GM11168 (cell line): ENCODE measurements around the gene NOP9.

Experiments
- in situ Hi-C: fragments of 300-500 bp; cut with MboI; formaldehyde crosslinking; loops from one replicate; pipeline ENCODE4 v1.12.0; 2022; ENCODE audit warnings: low sequenced_read_pairs; ENCODE audit not compliant: unreplicated experiment

Gene NOP9

DNA sequence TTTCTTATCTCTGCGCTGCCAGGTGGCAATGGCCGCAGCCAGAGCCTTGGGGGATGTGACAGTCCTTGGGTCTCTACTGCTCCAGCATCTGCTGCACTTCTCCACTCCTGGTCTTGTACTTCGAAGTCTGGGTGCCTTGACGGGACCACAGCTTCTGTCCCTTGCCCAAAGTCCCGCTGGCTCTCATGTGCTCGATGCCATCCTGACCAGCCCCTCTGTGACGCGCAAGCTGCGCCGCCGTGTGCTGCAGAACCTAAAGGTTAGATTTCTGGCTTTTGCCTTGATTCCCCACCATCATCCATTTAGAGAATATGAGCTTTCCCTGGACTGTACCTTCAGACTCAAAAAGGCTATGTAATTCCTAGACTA lies 4.4 kb downstream of the NOP9 start:
- in situ Hi-C loops = no loop called here

DNA sequence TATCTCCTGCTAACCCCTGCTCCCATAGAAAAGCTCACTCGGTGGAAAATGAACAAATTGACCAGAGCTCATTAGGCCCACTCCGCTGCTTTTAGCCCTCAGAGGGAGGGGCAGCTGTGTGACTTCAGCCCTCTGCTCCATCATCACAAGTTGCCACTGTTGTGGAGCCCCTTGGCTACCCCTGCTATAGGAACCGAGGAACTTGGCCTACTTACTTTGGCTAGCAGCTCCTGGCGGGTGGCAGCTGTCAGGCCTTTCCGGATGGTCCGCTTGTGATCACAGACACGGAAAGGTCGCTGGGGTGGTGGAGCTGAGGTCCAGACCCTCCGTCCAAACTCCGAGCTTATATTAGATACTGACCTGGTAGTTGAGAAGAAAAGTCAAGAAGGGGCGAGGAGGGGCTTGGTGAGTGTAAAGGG lies 7.5 kb downstream of the NOP9 start:
- in situ Hi-C loops = no loop called here

DNA sequence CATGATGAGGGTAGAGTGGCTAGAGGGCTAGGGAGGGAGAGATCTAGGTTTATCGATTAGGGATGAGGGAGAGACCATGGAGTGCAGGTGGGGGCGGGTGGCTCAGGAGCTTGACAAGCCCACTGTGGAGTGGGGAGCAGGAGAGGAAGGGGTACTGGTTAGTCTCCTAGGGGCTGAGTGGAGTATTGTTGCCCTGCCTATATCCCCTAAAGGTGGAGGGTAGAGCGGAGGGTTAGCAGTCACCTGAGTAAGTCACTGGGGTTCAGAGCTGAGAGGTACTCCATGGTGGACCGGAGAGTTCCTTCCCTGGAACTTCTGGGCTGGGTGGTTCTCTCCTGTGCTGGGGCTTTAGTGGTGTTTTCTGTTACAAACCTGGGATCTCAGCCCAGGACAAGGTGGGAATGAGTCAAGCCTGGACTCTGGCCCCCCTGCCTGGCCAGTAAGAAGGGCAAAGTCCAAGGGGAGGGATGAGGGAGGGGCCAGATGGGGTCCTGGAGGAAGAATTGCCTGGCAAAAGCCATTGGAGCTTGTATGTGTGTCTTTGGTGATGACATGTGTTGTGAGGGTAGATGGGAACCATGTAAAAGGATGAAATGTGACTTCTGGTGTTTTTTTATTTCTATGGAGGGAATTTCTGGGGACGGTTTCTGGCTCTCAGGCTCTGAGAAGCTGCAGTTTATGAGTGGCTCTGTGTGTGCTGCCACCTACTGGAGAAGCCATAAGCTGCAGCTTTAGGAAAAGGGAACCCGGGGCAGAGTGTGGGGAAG lies 8.1 kb downstream of the NOP9 start, which contains the start of gene CIDEB:
CIDEB (minus strand) TSS at position 403 of the 767 bp plus-strand sequence; CDS start at position 284, 119 bp downstream.
- in situ Hi-C loops = no loop called here

DNA sequence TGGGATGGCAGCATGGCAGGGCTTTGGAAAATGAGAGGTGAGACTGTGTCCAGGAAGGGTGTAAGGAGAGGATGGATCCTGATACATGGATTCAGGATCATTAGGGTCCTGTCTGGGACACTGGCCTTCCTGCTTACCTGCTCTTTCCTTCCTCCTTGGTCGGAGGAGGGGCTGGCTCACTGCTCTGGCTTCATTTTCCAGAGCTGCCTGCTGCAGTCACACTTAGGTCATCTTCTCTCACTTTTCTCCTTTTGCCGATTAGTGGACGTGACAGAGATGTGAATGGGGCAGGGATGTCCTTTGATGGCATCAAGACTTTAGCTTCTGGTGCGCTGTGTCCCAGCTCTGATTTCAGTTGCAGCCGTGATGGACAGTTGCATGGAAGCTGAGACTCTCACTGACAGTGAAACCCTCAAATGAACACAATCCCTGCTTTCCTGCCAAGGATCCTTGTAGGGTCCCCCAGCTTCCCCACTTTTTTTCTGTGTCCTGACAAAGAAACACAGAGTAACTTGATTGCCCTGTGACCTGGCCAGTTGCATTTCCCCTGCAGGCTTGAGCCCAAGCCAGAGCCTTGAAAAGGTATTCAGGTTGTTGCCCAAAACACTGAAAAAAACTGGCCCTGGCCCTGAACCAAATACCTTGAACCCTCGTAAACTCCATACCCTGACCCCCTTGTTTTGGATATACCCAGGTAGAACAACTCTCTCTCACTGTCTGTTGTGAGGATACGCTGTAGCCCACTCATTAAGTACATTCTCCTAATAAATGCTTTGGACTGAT lies 8.9 kb downstream of the NOP9 start:
- in situ Hi-C loops = no loop called here

DNA sequence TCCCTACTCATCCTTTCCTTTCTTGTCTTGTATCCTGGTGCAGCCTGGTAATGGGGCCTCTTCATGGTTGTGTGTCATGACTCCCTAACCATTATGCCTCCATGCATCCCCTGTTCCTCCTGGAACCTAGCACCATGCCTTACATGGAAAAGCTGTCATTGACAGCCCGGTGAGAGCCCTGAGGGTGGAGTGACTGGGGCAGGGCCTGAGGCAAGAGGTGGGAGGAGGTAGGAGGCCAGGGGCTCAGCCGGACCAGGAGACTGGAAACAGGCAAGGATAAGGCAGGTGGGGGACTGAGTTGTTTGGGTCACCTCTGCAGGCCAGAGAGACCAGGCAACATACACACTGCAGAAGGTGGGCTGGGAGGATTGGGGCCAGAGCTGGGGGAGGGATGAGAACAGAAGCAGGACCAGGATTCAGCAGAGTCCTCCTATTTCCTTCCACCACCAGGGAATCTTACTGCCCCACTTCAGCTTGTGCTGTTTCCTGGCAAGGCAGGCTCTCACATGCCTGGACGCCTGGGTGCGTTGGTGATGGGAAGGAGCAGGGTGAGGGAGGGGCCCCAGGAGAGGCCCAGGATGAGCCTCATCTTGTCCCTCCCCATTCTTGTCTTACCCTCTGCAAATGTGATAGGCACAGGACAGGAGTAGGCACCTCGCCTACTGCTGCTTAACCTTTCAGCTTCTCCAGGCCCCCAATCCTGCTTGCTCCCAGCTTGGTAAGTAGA lies 10.1 kb downstream of the NOP9 start, which contains the start of gene LTB4R2:
LTB4R2 (plus strand) TSS at position 603 of the 727 bp plus-strand sequence. CDS start 525 bp downstream, outside the sequence.
- in situ Hi-C loops = no loop called here

DNA sequence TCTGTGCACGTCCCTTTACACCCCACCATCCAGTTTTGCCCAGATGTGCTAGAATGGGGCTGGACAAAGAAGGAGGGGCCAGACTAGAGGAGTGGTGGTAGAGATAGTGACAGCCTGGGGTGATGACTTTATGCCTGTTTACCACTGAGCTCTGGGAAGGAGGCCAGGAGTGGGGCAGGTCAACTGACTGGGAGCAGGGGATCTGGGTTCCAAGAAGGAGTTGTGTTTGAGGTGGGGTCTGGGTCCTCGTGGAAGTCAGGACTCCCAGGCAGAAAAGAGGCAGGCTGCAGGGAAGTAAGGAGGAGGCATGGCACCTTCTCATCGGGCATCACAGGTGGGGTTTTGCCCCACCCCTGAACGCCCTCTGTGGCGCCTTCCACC lies 10.6 kb downstream of the NOP9 start:
- in situ Hi-C loops = no loop called here

DNA sequence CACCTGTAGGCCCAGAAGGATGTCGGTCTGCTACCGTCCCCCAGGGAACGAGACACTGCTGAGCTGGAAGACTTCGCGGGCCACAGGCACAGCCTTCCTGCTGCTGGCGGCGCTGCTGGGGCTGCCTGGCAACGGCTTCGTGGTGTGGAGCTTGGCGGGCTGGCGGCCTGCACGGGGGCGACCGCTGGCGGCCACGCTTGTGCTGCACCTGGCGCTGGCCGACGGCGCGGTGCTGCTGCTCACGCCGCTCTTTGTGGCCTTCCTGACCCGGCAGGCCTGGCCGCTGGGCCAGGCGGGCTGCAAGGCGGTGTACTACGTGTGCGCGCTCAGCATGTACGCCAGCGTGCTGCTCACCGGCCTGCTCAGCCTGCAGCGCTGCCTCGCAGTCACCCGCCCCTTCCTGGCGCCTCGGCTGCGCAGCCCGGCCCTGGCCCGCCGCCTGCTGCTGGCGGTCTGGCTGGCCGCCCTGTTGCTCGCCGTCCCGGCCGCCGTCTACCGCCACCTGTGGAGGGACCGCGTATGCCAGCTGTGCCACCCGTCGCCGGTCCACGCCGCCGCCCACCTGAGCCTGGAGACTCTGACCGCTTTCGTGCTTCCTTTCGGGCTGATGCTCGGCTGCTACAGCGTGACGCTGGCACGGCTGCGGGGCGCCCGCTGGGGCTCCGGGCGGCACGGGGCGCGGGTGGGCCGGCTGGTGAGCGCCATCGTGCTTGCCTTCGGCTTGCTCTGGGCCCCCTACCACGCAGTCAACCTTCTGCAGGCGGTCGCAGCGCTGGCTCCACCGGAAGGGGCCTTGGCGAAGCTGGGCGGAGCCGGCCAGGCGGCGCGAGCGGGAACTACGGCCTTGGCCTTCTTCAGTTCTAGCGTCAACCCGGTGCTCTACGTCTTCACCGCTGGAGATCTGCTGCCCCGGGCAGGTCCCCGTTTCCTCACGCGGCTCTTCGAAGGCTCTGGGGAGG lies 11.3 kb downstream of the NOP9 start, which contains the start of gene LTB4R:
LTB4R (plus strand) TSS at position 857 of the 959 bp plus-strand sequence. CDS start 4,150 bp downstream, outside the sequence.
- in situ Hi-C loops = no loop called here

DNA sequence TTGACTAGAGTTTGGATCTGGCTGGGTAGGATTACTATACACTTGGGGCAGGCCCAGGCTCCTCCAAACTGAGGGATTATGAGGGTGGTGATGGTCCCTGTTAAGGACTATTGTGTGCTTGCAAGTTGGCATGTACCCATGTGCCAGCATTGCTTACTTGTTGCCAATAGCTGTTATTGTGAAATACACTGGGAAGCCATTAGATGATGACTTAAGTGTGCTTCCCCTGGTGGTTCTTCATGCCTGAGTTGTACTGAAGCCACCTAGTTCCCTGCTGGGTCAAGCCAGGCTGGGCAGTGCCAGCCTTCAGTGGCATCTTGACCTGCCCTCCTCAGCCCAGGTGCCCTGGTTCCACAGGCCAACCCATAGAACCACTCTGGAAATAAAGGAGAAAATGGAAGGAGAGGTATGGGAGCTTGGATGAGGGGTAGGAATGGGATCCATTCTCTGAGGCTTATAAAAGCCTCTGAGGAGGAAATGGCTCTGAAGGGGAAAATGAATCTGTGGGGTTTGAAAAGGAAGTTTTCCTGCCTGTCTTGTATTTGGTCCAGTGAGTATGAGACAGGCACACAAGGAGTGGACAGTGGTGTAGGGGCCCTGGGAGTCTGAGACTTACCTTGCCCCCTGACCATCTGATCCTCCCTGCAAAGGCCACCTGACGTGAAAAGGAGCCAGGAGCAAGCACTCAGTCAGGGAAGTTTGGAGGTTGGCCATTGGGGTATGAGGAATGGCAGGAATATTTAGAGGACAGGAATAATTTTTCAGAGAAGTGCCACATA lies 12.4 kb downstream of the NOP9 start:
- in situ Hi-C loops = no loop called here

DNA sequence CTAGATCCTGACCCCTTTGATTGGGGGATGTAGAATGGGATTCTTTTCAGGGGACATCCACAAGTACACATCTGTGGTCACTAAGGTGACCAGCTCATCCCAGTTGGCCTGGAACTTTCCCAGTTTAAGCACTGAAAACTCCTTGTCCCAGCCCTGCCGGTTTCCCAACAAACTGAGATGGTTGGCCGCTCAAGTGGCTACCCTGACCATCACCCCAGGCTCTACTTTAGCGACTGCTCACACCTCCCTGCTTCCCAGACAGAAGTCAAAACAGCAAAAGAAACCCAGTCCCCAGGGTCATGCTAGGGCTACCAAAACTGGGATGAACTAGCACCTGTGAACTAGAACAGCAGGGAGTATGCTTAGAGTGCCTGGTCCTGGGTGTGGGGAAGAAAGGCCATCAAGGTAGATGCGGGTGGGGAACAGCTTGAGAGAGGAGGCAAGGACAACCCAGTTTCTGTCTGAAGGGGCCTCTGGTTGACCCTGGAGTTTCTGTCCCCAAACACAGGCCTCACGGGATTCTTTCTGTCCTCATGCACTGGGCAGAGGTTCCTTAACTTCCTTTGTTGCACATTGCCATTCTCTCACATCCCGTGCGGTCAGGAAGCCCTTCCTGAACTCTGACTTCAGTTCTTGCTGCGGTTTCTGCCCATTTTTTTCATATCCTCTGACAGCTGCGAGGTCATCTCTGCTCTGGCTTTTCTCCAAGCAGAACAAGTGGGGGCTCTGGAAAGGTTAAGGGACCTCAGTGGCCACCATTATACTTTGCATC lies 13.3 kb downstream of the NOP9 start:
- in situ Hi-C loops = no loop called here

DNA sequence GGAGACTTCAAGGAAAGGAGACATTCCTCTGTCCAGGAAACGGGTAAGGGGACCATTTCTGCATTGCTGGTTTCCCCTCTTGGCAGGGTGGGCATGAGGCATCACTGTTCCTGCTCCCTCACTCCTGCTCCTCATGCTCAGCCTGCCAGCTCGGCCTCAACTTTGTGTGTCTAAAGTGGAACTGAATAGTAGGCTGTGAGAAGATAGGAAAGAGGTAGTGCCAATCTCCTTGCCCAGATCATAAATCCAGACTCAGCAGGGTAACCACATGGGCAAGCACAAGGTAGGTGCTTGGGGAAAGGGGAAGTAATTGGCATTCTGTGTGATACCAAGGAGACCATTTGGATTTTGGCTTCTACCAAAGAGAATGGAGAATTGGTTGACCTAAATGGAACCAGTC lies 14.3 kb downstream of the NOP9 start:
- in situ Hi-C loops = no loop called here

DNA sequence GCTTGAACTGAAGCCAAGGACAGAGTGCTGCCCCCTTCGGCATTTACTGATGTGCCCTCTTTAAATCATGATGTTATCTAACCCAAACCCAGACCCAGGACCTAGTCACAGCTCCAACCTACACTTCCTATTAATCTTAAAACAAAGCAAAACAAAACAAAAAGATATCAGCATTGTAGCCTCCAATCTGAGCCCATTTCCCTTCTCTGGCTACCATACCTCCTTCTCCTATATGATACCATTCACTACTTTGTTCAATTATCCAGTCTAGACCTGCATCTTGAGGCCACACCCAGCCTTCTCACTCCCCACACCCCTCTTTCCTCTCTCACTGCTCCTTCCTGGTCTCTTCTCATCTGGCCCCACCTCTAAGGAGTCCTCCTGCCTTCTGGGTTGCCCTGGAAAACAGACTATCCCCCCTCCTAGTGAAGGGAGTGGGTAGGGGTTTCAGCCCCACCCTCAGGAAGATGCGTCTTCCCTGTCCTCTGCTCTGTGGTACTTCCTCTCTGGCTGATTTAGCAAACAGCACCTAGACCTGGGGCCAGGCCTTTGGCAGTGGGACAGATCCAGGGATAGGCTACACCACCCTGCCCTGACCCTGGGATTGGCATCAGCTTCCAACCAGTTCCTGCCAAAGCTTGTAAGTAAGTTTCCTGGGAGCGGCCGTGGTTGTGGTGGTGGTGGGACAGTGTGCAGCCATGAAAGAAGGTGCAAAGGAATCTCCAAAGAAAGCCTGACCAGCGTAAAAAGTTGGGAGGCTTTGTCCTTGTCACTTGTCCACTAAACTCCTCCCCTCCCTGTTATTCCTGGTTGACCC lies 14.9 kb downstream of the NOP9 start:
- in situ Hi-C loops = no loop called here

DNA sequence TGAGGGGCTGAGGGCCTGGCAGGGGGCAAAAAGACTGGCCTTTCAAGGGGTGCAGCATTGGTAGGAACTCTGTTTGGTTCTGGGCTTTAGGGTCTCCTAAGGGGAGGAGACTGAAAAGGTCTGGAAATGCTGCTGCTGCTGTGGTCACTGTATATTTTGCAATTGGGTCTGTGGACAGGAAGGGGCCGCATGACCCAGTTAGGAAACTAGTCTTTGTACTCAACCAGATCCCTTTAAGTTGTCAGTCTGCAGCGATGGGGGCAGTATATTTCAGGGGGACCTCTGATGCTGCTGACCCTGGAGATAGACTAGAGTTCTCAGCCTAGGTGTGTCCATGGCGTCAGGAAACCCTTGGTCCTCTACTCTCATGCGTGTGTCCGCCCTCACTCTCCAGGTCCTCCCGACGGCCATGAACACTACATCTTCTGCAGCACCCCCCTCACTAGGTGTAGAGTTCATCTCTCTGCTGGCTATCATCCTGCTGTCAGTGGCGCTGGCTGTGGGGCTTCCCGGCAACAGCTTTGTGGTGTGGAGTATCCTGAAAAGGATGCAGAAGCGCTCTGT lies 15.7 kb downstream of the NOP9 start:
- in situ Hi-C loops = no loop called here

DNA sequence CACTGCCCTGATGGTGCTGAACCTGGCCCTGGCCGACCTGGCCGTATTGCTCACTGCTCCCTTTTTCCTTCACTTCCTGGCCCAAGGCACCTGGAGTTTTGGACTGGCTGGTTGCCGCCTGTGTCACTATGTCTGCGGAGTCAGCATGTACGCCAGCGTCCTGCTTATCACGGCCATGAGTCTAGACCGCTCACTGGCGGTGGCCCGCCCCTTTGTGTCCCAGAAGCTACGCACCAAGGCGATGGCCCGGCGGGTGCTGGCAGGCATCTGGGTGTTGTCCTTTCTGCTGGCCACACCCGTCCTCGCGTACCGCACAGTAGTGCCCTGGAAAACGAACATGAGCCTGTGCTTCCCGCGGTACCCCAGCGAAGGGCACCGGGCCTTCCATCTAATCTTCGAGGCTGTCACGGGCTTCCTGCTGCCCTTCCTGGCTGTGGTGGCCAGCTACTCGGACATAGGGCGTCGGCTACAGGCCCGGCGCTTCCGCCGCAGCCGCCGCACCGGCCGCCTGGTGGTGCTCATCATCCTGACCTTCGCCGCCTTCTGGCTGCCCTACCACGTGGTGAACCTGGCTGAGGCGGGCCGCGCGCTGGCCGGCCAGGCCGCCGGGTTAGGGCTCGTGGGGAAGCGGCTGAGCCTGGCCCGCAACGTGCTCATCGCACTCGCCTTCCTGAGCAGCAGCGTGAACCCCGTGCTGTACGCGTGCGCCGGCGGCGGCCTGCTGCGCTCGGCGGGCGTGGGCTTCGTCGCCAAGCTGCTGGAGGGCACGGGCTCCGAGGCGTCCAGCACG lies 16.4 kb downstream of the NOP9 start:
- in situ Hi-C loops = no loop called here

DNA sequence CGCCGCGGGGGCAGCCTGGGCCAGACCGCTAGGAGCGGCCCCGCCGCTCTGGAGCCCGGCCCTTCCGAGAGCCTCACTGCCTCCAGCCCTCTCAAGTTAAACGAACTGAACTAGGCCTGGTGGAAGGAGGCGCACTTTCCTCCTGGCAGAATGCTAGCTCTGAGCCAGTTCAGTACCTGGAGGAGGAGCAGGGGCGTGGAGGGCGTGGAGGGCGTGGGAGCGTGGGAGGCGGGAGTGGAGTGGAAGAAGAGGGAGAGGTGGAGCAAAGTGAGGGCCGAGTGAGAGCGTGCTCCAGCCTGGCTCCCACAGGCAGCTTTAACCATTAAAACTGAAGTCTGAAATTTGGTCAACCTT lies 16.9 kb downstream of the NOP9 start:
- in situ Hi-C loops = no loop called here

DNA sequence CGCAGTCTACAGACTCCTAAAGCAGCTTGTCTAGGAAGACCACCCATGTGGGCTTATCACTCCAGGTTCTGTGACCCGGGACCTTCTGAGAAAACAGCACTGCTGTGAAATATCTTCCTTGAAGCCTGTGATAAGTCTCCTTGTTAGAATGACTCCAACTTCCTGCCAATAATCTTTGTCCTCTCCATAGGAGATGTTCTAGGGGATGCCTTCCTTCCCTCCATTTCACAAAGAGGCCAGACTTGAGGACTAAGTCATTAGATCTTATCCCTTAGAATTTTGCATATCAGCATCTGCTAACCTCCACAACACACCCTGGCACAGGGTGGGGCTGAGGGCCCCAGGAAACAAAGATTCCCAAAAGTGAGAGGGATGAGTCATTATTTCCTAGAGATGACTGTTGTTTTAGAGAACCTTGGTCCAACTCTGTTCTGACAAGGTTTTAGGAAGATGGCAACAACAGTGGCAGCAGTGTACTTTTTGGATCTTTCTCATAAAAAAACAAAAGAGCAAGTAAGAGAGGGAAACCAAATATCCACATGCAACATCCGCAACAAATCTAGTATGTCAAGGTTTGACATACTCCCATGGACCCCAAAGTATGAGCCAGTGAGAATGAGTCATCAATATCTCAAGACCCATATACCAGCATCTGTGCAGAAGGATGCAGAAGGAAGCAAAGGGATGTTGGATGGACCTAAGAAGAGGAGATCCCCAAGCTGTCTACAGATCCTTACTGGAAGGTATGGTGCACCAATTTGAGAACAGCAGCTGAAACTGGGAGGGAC lies 17.7 kb downstream of the NOP9 start:
- in situ Hi-C loops = no loop called here
